ENCODE results near the gene ZSCAN10.
"Not testable (repeated sequence)": the region's sequence is repeated elsewhere in the genome, so short reads cannot be mapped to it uniquely, and the experiment has no call there.

ZSCAN10 gene

GRCh38 chr16:3058139-3059030 lies 40.7 kb downstream of the ZSCAN10 start:
- DNase-seq (ENCODE audit: low spot score) = peak; percentile 80
- in situ Hi-C loops (cut with MboI; ENCODE audit: low pct_unique_long_range_greater_than_20kb, low sequenced_read_pairs, unreplicated experiment) = no loop called here
- TF ChIP-seq CTCF (IDR thresholded peaks at IDR 0.05; ENCODE audit: extremely low read depth, insufficient read depth, missing control alignments) = peak; percentile 64

DNA sequence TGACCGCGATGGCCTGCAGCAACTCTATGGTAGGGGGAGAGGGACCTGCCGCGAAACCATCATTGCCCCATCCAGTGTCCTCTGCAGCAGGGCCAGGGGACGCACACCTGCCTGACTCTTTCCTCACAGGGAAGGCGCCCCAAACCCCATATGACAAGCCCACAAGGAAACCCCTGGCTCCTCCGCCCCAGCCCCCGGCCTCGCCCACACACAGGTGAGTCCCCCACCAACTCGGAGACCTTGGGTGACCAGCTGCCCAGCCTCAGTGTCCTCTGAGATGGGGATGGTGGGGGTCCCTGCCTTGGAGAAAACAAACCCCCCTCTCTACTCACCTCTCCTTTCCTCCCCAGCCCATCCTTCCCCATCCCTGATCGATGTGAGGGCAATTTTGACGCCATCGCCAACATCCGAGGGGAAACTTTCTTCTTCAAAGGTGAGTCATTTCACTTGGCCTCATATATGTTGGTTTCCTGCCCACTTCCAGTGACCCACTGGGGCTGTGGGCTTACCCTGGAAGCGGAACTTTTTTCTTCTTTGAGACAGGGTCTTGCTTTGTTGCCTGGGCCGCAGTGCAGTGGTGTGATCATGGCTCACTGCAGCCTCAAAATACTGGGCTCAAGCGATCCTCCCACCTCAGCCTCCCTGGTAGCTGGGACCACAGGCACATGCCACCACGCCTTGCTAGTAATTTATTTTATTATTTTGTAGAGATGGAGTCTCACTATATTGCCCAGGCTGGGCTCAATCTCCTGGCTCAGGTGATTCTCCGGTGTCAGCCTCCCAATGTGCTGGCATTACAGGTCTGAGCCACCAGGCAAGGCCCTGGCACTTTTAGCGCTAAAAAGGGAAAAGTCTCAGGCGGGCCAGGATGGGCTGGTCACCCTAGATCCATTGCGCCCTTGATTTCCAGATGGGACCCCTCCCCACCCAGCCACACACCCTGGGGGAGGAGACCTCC lies 41.6 kb downstream of the ZSCAN10 start:
- in situ Hi-C loops (cut with MboI; ENCODE audit: low pct_unique_long_range_greater_than_20kb, low sequenced_read_pairs, unreplicated experiment) = no loop called here
- TF ChIP-seq CTCF (IDR thresholded peaks at IDR 0.05; ENCODE audit: extremely low read depth, insufficient read depth, missing control alignments) = no peak
- DNase-seq (ENCODE audit: low spot score) = no peak

DNA sequence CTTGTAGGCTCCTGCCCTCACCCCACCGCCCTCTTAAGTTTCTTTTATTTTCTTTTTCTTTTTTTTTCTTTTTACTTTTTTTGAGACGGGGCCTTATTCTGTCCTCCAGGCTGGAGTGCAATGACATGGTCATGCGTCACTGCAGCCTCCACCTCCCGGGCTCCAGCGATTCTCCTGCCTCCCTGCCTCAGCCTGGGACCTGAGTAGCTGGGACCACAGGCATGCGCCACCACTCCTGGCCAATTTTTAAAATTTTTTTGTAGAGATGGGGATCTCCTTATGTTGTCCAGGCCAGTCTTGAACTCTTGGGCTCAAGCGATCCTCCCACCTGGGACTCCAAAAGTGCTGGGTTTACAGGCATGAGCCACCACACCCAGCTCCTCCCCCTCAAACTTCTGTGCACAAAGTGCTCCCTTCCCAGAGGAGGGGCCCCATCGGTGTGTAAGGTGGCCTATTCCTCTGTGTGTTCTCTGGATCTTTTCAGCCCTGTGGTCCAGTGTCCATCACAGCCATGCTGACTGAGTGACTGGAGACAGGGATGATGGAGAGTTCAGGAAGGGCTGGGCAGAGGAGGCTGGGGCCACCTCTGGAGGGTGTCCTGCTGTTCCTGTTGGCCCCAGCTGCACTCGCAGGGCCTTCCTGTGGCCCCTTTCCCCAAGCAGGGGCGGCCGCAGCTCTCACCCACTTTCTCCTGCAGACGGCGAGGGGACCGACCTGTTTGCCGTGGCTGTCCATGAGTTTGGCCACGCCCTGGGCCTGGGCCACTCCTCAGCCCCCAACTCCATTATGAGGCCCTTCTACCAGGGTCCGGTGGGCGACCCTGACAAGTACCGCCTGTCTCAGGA lies 42.5 kb downstream of the ZSCAN10 start:
- DNase-seq (ENCODE audit: low spot score) = no peak
- in situ Hi-C loops (cut with MboI; ENCODE audit: low pct_unique_long_range_greater_than_20kb, low sequenced_read_pairs, unreplicated experiment) = no loop called here
- no peak for TF ChIP-seq CTCF (IDR thresholded peaks at IDR 0.05; ENCODE audit: extremely low read depth, insufficient read depth, missing control alignments)

- in situ Hi-C loops (cut with MboI; ENCODE audit: low pct_unique_long_range_greater_than_20kb, low sequenced_read_pairs, unreplicated experiment); DNase-seq (ENCODE audit: low spot score): not testable (repeated sequence)
Measured at GRCh38 chr16:3055734-3056115, 43.4 kb downstream of the ZSCAN10 start.

GRCh38 chr16:3054965-3055733 lies 43.9 kb downstream of the ZSCAN10 start:
- in situ Hi-C loops (cut with MboI; ENCODE audit: low pct_unique_long_range_greater_than_20kb, low sequenced_read_pairs, unreplicated experiment) = no loop called here
- no peak for TF ChIP-seq CTCF (IDR thresholded peaks at IDR 0.05; ENCODE audit: extremely low read depth, insufficient read depth, missing control alignments)
- peak; percentile 34 for DNase-seq (ENCODE audit: low spot score)

DNA sequence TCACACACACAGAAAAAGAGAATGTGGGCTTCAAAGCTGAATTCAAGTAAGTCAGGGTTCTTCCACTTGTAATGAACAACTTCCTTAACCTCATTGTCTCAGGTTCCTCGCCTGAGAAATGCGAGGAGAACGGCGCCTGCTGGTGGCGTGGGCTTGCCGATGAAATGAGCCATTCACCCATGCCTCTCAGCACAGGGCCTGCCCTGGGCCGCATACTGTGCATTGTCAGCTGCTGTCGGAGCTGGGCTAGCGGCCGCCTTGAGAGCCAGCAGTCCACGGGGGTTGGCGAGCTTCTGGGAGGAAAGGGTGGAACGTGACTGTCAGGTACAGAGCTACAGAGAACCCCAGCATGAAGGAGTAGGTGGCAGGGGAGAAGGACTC lies 45.8 kb downstream of the ZSCAN10 start:
- peak; percentile 11 for TF ChIP-seq CTCF (IDR thresholded peaks at IDR 0.05; ENCODE audit: extremely low read depth, insufficient read depth, missing control alignments)
- in situ Hi-C loops (cut with MboI; ENCODE audit: low pct_unique_long_range_greater_than_20kb, low sequenced_read_pairs, unreplicated experiment); DNase-seq (ENCODE audit: low spot score): not testable (repeated sequence)

DNA sequence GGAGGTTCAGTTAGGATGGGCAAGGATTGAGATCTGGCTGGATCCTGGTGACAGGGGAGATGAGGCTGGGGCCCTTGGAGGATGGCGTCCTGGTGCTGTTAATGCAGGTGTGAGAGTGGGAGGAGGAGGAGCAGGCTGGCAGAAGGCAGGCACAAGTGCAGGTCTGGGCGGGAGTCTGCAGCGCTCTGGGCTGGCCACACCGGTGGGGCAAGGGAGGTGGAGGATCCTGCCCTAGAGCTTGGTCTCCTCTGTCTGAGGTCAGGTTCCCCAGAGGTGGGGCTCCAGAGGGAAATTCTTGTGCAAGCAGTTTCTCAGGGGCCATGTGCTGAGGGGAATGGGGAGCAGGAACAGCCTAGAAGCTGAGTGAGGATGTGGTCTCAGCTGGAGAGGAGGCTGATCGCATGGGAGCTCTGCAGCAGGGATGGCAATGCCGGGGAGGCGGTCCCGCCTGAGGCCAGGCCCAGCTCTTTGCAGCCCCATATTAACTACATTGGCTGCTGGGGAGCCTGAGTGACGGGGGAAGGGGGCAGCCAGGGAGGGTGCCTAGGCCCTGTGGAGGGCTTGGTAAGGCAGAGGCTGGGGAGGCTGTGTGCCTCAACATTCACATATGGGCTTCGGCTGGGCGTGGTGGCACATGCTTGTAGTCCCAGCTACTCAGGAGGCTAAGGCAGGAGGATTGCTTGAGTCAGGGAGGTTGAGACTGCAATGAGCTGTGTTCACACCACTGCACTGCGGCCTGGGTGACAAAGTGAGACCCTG lies 46.3 kb downstream of the ZSCAN10 start:
- in situ Hi-C loops (cut with MboI; ENCODE audit: low pct_unique_long_range_greater_than_20kb, low sequenced_read_pairs, unreplicated experiment); DNase-seq (ENCODE audit: low spot score): not testable (repeated sequence)

Data from GM13977 (cell line).